HG02973 (cell line): ENCODE results near the gene DUSP18.
"Not testable (repeated sequence)": the region's sequence is repeated elsewhere in the genome, so short reads cannot be mapped to it uniquely, and the experiment has no call there.

Source experiments
- ATAC-seq: cut with Tn5 transposase; IDR thresholded peaks from one replicate; pipeline ENCODE4 v1.9.1; 2021; ENCODE audit warnings: moderate library complexity; ENCODE audit not compliant: unreplicated experiment

DUSP18 gene

GRCh38 chr22:30667494-30668385 is at the start of gene DUSP18:
TSS of gene DUSP18 (minus strand) at chr22:30667875. CDS start at chr22:30664003, 3,872 bp downstream.
- ATAC-seq: peak; percentile 87

GRCh38 chr22:30714062-30714461 is 46.4 kb upstream of the DUSP18 start:
- no peak for ATAC-seq

- ATAC-seq: no peak
Observed at GRCh38 chr22:30712094-30712493, 44.4 kb upstream of the DUSP18 start.

- ATAC-seq: not testable (repeated sequence)
Observed at GRCh38 chr22:30709980-30710379, 42.3 kb upstream of the DUSP18 start.

GRCh38 chr22:30705710-30706651 is 38.3 kb upstream of the DUSP18 start:
- ATAC-seq: no peak

GRCh38 chr22:30704978-30705377 is 37.3 kb upstream of the DUSP18 start:
- no peak for ATAC-seq

GRCh38 chr22:30702856-30703255 is 35.2 kb upstream of the DUSP18 start:
- no peak for ATAC-seq

- no peak for ATAC-seq
Observed at GRCh38 chr22:30701872-30702271, 34.2 kb upstream of the DUSP18 start.

- ATAC-seq: no peak
Observed at GRCh38 chr22:30697975-30698374, 30.3 kb upstream of the DUSP18 start.

GRCh38 chr22:30695871-30696655 is 28.4 kb upstream of the DUSP18 start:
- no peak for ATAC-seq

- no peak for ATAC-seq
Observed at GRCh38 chr22:30695351-30695851, 27.7 kb upstream of the DUSP18 start.

- no peak for ATAC-seq
Observed at GRCh38 chr22:30694640-30695350, 27.1 kb upstream of the DUSP18 start, which contains the start of gene OSBP2. TSS of gene OSBP2 (plus strand) at chr22:30694874. CDS start at chr22:30694910, 36 bp downstream.

GRCh38 chr22:30694171-30694639 is 26.5 kb upstream of the DUSP18 start:
- ATAC-seq: no peak

GRCh38 chr22:30691204-30691603 is 23.5 kb upstream of the DUSP18 start:
- ATAC-seq: no peak

GRCh38 chr22:30689622-30690021 is 21.9 kb upstream of the DUSP18 start:
- no peak for ATAC-seq

- ATAC-seq: no peak
Observed at GRCh38 chr22:30687358-30687757, 19.7 kb upstream of the DUSP18 start.

GRCh38 chr22:30685178-30685577 is 17.5 kb upstream of the DUSP18 start:
- ATAC-seq: no peak

- no peak for ATAC-seq
Observed at GRCh38 chr22:30681831-30682230, 14.2 kb upstream of the DUSP18 start.

GRCh38 chr22:30680991-30681770 is 13.5 kb upstream of the DUSP18 start:
- ATAC-seq: no peak
